ENCODE data around the gene CDK12. TPM values are rescaled to one million over a fixed set of nuclear protein-coding genes. Genes with fewer than 3 reads are reported as not detected.
A peak's percentile ranks its signal among the peaks of the same experiment; 100 is the strongest.

CDK12 gene
- total and polyA plus RNA-seq, 12 donors, result 7.2 to 206 (median 44.2) TPM

- TF ChIP-seq POLR2A (IDR thresholded peaks at IDR 0.05), result no peak
- TF ChIP-seq, protein P1, sequence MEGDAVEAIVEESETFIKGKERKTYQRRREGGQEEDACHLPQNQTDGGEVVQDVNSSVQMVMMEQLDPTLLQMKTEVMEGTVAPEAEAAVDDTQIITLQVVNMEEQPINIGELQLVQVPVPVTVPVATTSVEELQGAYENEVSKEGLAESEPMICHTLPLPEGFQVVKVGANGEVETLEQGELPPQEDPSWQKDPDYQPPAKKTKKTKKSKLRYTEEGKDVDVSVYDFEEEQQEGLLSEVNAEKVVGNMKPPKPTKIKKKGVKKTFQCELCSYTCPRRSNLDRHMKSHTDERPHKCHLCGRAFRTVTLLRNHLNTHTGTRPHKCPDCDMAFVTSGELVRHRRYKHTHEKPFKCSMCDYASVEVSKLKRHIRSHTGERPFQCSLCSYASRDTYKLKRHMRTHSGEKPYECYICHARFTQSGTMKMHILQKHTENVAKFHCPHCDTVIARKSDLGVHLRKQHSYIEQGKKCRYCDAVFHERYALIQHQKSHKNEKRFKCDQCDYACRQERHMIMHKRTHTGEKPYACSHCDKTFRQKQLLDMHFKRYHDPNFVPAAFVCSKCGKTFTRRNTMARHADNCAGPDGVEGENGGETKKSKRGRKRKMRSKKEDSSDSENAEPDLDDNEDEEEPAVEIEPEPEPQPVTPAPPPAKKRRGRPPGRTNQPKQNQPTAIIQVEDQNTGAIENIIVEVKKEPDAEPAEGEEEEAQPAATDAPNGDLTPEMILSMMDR (IDR thresholded peaks at IDR 0.05), result no peak
- Histone ChIP-seq H3K4me3 (no peak overlapping the region), H3K4me1 (replicated peaks in 1 of 2) (peaks cover 0 to 10% of the 10 kb centered on the region in 2 donors), H3K36me3 (replicated peaks in 1 of 2) (peaks cover 0 to 90% of the 10 kb centered on the region in 2 donors), H3K27ac (no peak overlapping the region), H3K27me3 (no peaks in the 10 kb centered on the region), H3K9me3 (replicated peaks in 1 of 3) (no peaks in the 10 kb centered on the region)
- DNase-seq, result no peak
- WGBS, 4 donors, result 67 to 82% (median 73%) methylated on average over 5 to 6 of the region's 6 CpGs
- intact Hi-C loops (cut with DNase I), result no loop called here
Observed at GRCh38 chr17:39525801-39526506, 64.7 kb downstream of the CDK12 start.

- H3K36me3 ChIP-seq (replicated peaks in 1 of 2), result peaks cover 0 to 82% of the 10 kb centered on the region in 2 donors
- no peak for DNase-seq
- H3K4me3 ChIP-seq, result no peak overlapping the region
- H3K27ac ChIP-seq, result no peak overlapping the region
- H3K4me1 ChIP-seq (replicated peaks in 1 of 2), result peaks cover 0 to 14% of the 10 kb centered on the region in 2 donors
- H3K27me3 ChIP-seq, result no peaks in the 10 kb centered on the region
- no peaks in the 10 kb centered on the region for H3K9me3 ChIP-seq (replicated peaks in 1 of 3)
- intact Hi-C loops (cut with DNase I), result no loop called here
- WGBS, 4 donors, result 90 to 94% (median 92%) methylated on average over 7 of the region's 7 CpGs
- TF ChIP-seq POLR2A (IDR thresholded peaks at IDR 0.05), result no peak
- TF ChIP-seq, protein P1 (IDR thresholded peaks at IDR 0.05), result peak; percentile 7 to 53 (median 36)
Observed at GRCh38 chr17:39527220-39527813, 66.0 kb downstream of the CDK12 start.

DNA sequence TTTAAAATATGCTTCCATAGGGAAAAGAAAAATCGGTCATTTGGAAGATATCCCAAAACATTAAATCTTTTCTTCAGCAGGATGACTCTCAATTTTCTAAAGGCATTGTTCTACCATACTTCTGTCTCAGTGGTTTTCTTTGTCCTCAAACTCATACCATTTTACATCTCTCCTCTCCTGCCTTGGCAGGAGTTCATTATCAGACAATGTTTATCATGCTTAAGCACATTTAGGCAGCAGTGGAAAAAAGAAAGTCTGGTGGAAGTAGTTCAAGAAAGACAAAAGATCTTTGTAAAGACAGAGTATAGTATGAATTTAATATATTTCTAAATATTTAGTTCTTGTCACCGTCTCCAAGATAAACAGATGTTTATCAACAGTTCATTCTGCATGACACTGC, 68.2 kb downstream of the CDK12 start:
- Histone ChIP-seq H3K4me1 (replicated peaks in 1 of 2) (peaks cover 0 to 28% of the 10 kb centered on the region in 2 donors), H3K27ac (no peak overlapping the region), H3K36me3 (replicated peaks in 1 of 2) (peaks cover 0 to 61% of the 10 kb centered on the region in 2 donors), H3K27me3 (no peaks in the 10 kb centered on the region), H3K9me3 (replicated peaks in 1 of 3) (no peaks in the 10 kb centered on the region), H3K4me3 (no peak overlapping the region)
- 45 to 56% (median 49%) methylated on average over 2 of the region's 2 CpGs for WGBS, 4 donors
- intact Hi-C loops (cut with DNase I), result no loop called here
- TF ChIP-seq POLR2A (IDR thresholded peaks at IDR 0.05), result no peak
- TF ChIP-seq, protein P1 (IDR thresholded peaks at IDR 0.05), result no peak
- no peak for DNase-seq

DNA sequence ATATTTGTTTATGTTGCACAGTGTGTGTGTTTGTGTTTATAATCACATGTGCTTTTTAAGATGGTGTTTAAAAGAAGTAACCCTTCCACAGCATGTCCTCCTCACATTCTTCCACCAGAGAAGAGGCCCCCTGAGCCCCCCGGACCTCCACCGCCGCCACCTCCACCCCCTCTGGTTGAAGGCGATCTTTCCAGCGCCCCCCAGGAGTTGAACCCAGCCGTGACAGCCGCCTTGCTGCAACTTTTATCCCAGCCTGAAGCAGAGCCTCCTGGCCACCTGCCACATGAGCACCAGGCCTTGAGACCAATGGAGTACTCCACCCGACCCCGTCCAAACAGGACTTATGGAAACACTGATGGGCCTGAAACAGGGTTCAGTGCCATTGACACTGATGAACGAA, 69.2 kb downstream of the CDK12 start:
- intact Hi-C loops (cut with DNase I), result no loop called here
- DNase-seq, result no peak

More for the DNA sequence above, 69.2 kb downstream of the CDK12 start:
- no peaks in the 10 kb centered on the region for H3K27me3 ChIP-seq
- no peak overlapping the region for H3K27ac ChIP-seq
- 71 to 78% (median 73%) methylated on average over 9 to 10 of the region's 10 CpGs for WGBS, 4 donors
- H3K4me1 ChIP-seq (replicated peaks in 1 of 2), result peaks cover 1 to 28% of the 10 kb centered on the region in 2 donors
- no peak overlapping the region for H3K4me3 ChIP-seq
- H3K9me3 ChIP-seq (replicated peaks in 1 of 3), result no peaks in the 10 kb centered on the region
- peaks cover 0 to 50% of the 10 kb centered on the region in 2 donors for H3K36me3 ChIP-seq (replicated peaks in 1 of 2)
- no peak for TF ChIP-seq POLR2A (IDR thresholded peaks at IDR 0.05)
- TF ChIP-seq, protein P1 (IDR thresholded peaks at IDR 0.05), result no peak

Data from adrenal gland (tissue), 12 donors.